GM12872 (cell line): ENCODE results near the gene RCOR3.

Experiments
- CTCF ChIP-seq: IDR thresholded peaks from 3 replicates; pipeline ENCODE4 v1.5.1; 2011; ENCODE audit warnings: low read depth, mild to moderate bottlenecking, low read length, moderate library complexity; ENCODE audit not compliant: insufficient read depth

Gene RCOR3

GRCh38 chr1:211285196-211285595 lies 26.0 kb downstream of the RCOR3 start:
- TF ChIP-seq CTCF: no peak

GRCh38 chr1:211287218-211287617 lies 28.1 kb downstream of the RCOR3 start:
- no peak for TF ChIP-seq CTCF

- no peak for TF ChIP-seq CTCF
These were observed 33.2 kb downstream of the RCOR3 start for GRCh38 chr1:211292411-211292810.

- TF ChIP-seq CTCF: no peak
These were observed 37.2 kb downstream of the RCOR3 start for GRCh38 chr1:211296396-211296795.

- TF ChIP-seq CTCF: no peak
These were observed 45.9 kb downstream of the RCOR3 start for GRCh38 chr1:211305044-211305443.

GRCh38 chr1:211309617-211310016 lies 50.5 kb downstream of the RCOR3 start:
- TF ChIP-seq CTCF: no peak

GRCh38 chr1:211313392-211313791 lies 54.2 kb downstream of the RCOR3 start:
- TF ChIP-seq CTCF: no peak
